ENCODE results near the gene VDAC1. TPM values are rescaled to one million over a fixed set of nuclear protein-coding genes. Genes with fewer than 3 reads are reported as not detected.
A peak's percentile ranks its signal among the peaks of the same experiment; 100 is the strongest.

VDAC1 gene
- total and polyA plus RNA-seq, 10 of the 15 experiments (the other 5 are each of a cell fraction or from before 2014, with no cell fraction given), result 245 to 488 (median 349) TPM

- H4K20me1 ChIP-seq (ENCODE audit: control insufficient read depth, insufficient read depth), result peaks cover 13% of the 10 kb centered on the region
- CTCF ChIA-PET, result interaction anchor here (0.7 kb wide), 1 partner anchor 10 kb away, joined by 4 read pairs; no protein-coding TSS in a partner anchor
- TF ChIP-seq E2F4 (IDR thresholded peaks at IDR 0.05; ENCODE audit: low read depth, low read length) (no peak), CEBPB (IDR thresholded peaks at IDR 0.05; ENCODE audit: borderline replicate concordance in 1 of 2, low read depth in 2 of 2, low read length in 2 of 2) (no peak), ZBTB11 (CRISPR knock-in tag; IDR thresholded peaks at IDR 0.05) (no peak), EED (IDR thresholded peaks at IDR 0.05; ENCODE audit: low read depth) (no peak), SRF (IDR thresholded peaks at IDR 0.05; ENCODE audit: low read depth in 2 of 2, low read length in 2 of 2) (no peak), RELB (IDR thresholded peaks at IDR 0.05; ENCODE audit: low read depth) (no peak), RAD51 (IDR thresholded peaks at IDR 0.05) (no peak), MTA2 (IDR thresholded peaks at IDR 0.05; ENCODE audit: low read depth) (no peak), NBN (IDR thresholded peaks at IDR 0.05) (no peak), CBX5 (IDR thresholded peaks at IDR 0.05; ENCODE audit: low read depth) (no peak), SREBF2 (IDR thresholded peaks at IDR 0.05; ENCODE audit: low read length) (no peak), POLR2AphosphoS5 (IDR thresholded peaks at IDR 0.05; ENCODE audit: low read length) (no peak), PKNOX1 (IDR thresholded peaks at IDR 0.05) (no peak), CBX3 (IDR thresholded peaks at IDR 0.05; ENCODE audit: borderline replicate concordance, low read depth) (no peak), SUZ12 (IDR thresholded peaks at IDR 0.05; ENCODE audit: unreplicated experiment) (no peak), ZBTB33 (IDR thresholded peaks at IDR 0.05) (no peak), TAF1 (IDR thresholded peaks at IDR 0.05; ENCODE audit: borderline replicate concordance, low read depth, low read length) (no peak)
Observed at GRCh38 chr5:133990396-133990795, 14.4 kb downstream of the VDAC1 start.

More at GRCh38 chr5:133990396-133990795, 14.4 kb downstream of the VDAC1 start:
- no peaks in the 10 kb centered on the region for H3K9me3 ChIP-seq (replicated peaks; ENCODE audit: control insufficient read depth, insufficient read depth, low read length)
- peaks cover 3% of the 10 kb centered on the region; the same call in 1 of the 2 replicates for H3K4me1 ChIP-seq (ENCODE audit: control insufficient read depth, insufficient read depth, low read length)
- H3K4me2 ChIP-seq (ENCODE audit: control insufficient read depth, insufficient read depth), result no peak overlapping the region
- in situ Hi-C loops (cut with MboI) (no loop called here), intact Hi-C loops (cut with micrococcal nuclease; ENCODE audit: unreplicated experiment) (no loop called here)
- no peak overlapping the region for H3K27ac ChIP-seq (ENCODE audit: control insufficient read depth, insufficient read depth)
- FAIRE-seq (no peak), DNase-seq (ENCODE audit: low read depth, low spot score) (no peak), ATAC-seq (no peak)
- ChIA-PET POLR2A (no interaction called here), SMC1A (ENCODE audit: uncharacterized antibody, unreplicated experiment) (no interaction called here), RAD21 (ENCODE audit: unreplicated experiment) (no interaction called here)
- H3K36me3 ChIP-seq (ENCODE audit: control insufficient read depth in 2 of 2, insufficient read depth in 2 of 2, low read length in 1 of 2), result peaks cover 30 to 32% of the 10 kb centered on the region in 2 experiments
- TSS peak; percentile 21 for BruUV-seq (replicated peaks)
- no peak overlapping the region for H3K9ac ChIP-seq (ENCODE audit: control insufficient read depth, insufficient read depth, low read length)
- 64% methylated on average over 6 of the region's 6 CpGs for WGBS (ENCODE audit: insufficient coverage, insufficient replicate concordance, low lambda C conversion rate, missing lambda C conversion rate)
- peaks cover 44% of the 10 kb centered on the region for H3K79me2 ChIP-seq (ENCODE audit: control insufficient read depth, insufficient read depth, low read length)
- H3K4me3 ChIP-seq, result no peak overlapping the region
- no peaks in the 10 kb centered on the region for H3K27me3 ChIP-seq (replicated peaks in 1 of 2; ENCODE audit: control insufficient read depth in 2 of 2, insufficient read depth in 2 of 2, low read length in 1 of 2)
- H2AFZ ChIP-seq (ENCODE audit: control insufficient read depth, low read depth, low read length), result no peak overlapping the region
